Tibial nerve (tissue), 4 donors: ENCODE results near the gene CNNM1. TPM values are rescaled to one million over a fixed set of nuclear protein-coding genes. Genes with fewer than 3 reads are reported as not detected.

Source experiments
- DNase-seq, 2 donors: peaks; one replicate each; pipeline ENCODE4 v3.0.0-alpha.2; 2019; ENCODE audit warnings: low spot score in 2 of 2
- H3K27ac ChIP-seq, 4 donors: fragments of 200-600 bp; sonication (generic) in 3 of 4; one replicate each; pipeline ENCODE4 v1.5.1; 2017 to 2019; ENCODE audit warnings: mild to moderate bottlenecking in 1 of 4
- H3K27me3 ChIP-seq, 2 donors: fragments of 200-600 bp; sonication (generic) in 1 of 2; one replicate each; pipeline versions ENCODE4 v1.5.1 to v1.6.0; 2017 to 2019
- H3K36me3 ChIP-seq, 3 donors: fragments of 200-600 bp; sonication (generic); one replicate each; pipeline ENCODE4 v1.5.1; 2018 to 2019
- H3K4me1 ChIP-seq, 4 donors: fragments of 200-600 bp; sonication (generic) in 3 of 4; one replicate each; pipeline ENCODE4 v1.5.1; 2017 to 2019
- H3K4me3 ChIP-seq, 4 donors: fragments of 200-600 bp; sonication (generic) in 3 of 4; one replicate each; pipeline ENCODE4 v1.5.1; 2017 to 2019; ENCODE audit warnings: mild to moderate bottlenecking in 1 of 4, moderate library complexity in 1 of 4
- H3K9me3 ChIP-seq, 4 donors: fragments of 200-600 bp; sonication (generic) in 3 of 4; one replicate each; pipeline ENCODE4 v1.5.1; 2017 to 2019
- EP300 ChIP-seq, 2 donors: sonication (generic); formaldehyde crosslinking; IDR thresholded peaks; one replicate each; pipeline ENCODE4 v1.6.1; 2017; ENCODE audit warnings: antibody characterized with exemption in 2 of 2, mild to moderate bottlenecking in 1 of 2
- POLR2A ChIP-seq, 2 donors: fragments of 450-650 bp; IDR thresholded peaks; one replicate each; pipeline ENCODE4 v1.6.1; 2017; ENCODE audit warnings: antibody characterized with exemption in 2 of 2, mild to moderate bottlenecking in 2 of 2, moderate library complexity in 2 of 2
- WGBS, 2 donors: methylation state at CpG; one replicate each; pipeline ENCODE4 v1.1.5; 2018; 5-methylcytosine and 5-hydroxymethylcytosine counted together
- total RNA-seq, 4 donors: library from RNA; depleted of rRNA; stranded (reverse); fragments of >200 nt; gene quantifications; one replicate each; pipeline ENCODE4 v1.1.0, GENCODE V29; 2016
- TF ChIP-seq, protein P1 (sequence below), 5 experiments: fragments of 200-600 bp in 3 of 5; fragments of 450-650 bp in 2 of 5; sonication (generic) in 3 of 5; IDR thresholded peaks; one replicate each; pipeline ENCODE4 v1.5.1; 2016 to 2019; ENCODE audit warnings: antibody characterized with exemption in 5 of 5, mild to moderate bottlenecking in 3 of 5, moderate library complexity in 2 of 5

Gene CNNM1
- total RNA-seq, 4 donors from 2014 or later = 0.20 TPM; not detected in 3

DNA sequence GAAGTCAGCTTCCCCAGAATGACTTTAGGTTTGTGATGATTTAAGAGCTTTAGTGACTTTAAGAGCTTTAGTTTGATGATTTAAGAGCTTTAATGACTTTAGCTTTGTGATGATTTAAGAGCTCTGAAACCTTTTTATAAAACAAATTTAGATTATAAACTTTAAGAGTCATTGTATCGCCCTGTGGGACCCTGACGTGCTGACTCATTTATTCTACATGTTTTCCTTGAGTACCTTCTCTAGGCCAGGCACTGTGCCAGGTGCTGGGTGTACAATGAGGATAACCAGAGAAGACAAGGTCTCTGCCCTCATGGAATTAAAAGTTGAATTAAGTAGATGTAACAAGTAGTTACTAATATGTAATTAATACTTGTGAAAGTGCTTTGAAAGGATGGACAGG is 45.4 kb downstream of the CNNM1 start:
- TF ChIP-seq, protein P1, sequence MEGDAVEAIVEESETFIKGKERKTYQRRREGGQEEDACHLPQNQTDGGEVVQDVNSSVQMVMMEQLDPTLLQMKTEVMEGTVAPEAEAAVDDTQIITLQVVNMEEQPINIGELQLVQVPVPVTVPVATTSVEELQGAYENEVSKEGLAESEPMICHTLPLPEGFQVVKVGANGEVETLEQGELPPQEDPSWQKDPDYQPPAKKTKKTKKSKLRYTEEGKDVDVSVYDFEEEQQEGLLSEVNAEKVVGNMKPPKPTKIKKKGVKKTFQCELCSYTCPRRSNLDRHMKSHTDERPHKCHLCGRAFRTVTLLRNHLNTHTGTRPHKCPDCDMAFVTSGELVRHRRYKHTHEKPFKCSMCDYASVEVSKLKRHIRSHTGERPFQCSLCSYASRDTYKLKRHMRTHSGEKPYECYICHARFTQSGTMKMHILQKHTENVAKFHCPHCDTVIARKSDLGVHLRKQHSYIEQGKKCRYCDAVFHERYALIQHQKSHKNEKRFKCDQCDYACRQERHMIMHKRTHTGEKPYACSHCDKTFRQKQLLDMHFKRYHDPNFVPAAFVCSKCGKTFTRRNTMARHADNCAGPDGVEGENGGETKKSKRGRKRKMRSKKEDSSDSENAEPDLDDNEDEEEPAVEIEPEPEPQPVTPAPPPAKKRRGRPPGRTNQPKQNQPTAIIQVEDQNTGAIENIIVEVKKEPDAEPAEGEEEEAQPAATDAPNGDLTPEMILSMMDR (IDR thresholded peaks at IDR 0.05) = no peak
- TF ChIP-seq POLR2A (IDR thresholded peaks at IDR 0.05) (no peak), EP300 (IDR thresholded peaks at IDR 0.05) (no peak)
- H3K4me3 ChIP-seq = no peak overlapping the region
- H3K9me3 ChIP-seq = no peaks in the 10 kb centered on the region
- WGBS, 2 donors = 63 to 67% methylated on average over 2 of the region's 2 CpGs
- DNase-seq = no peak
- no peaks in the 10 kb centered on the region for H3K4me1 ChIP-seq
- no peak overlapping the region for H3K27ac ChIP-seq
- H3K36me3 ChIP-seq = no peaks in the 10 kb centered on the region
- peaks cover 0 to 7% of the 10 kb centered on the region in 2 donors for H3K27me3 ChIP-seq

DNA sequence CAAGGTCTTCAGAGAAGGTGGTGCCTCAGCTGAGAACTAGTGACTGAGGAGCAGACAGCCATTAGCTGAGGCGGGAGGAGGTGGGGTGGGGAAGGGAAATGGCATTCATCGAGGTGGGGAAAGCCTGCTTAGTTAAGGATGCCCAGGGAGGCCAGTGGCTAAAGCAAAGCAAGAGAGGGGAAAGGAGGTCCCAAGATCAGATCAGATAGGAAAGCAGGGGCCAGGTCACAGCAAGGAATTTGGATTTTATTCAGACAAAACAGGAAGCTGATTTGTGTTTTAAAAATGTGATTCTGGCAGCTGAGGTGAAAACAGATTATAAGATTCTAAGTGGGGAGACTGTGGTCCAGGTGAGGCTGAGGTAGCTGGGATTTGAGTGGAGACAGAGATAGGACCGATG is 45.8 kb downstream of the CNNM1 start:
- Histone ChIP-seq H3K36me3 (no peaks in the 10 kb centered on the region), H3K27me3 (peaks cover 0 to 7% of the 10 kb centered on the region in 2 donors), H3K4me1 (no peaks in the 10 kb centered on the region), H3K4me3 (no peak overlapping the region), H3K9me3 (no peaks in the 10 kb centered on the region), H3K27ac (no peak overlapping the region)
- no peak for DNase-seq
- WGBS, 2 donors = 68 to 79% methylated on average over 3 of the region's 3 CpGs
- TF ChIP-seq EP300 (IDR thresholded peaks at IDR 0.05) (no peak), POLR2A (IDR thresholded peaks at IDR 0.05) (no peak)
- TF ChIP-seq, protein P1 (IDR thresholded peaks at IDR 0.05) = no peak

DNA sequence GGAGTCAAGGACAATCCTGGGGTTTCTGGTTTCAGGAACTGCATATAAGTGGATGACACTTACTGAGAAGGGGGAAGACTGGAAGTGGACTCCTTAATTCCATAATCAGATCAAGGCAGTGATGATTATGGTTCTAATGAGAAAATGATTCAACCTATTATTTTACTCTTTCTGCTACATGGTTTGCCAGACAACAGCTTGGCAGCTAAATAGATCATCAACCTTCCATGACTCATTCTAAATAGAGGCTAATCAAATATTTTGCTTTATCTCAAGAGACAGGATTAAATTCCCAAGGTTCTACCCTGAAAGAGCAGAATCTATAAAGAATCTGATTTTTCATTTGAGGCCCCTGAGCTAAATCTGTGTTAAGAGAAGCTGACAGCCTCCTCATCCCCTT is 46.3 kb downstream of the CNNM1 start:
- DNase-seq = no peak
- Histone ChIP-seq H3K4me3 (no peak overlapping the region), H3K9me3 (no peaks in the 10 kb centered on the region), H3K27me3 (peaks cover 0 to 3% of the 10 kb centered on the region in 2 donors), H3K36me3 (no peaks in the 10 kb centered on the region), H3K4me1 (no peaks in the 10 kb centered on the region), H3K27ac (no peak overlapping the region)
- no peak for TF ChIP-seq POLR2A (IDR thresholded peaks at IDR 0.05)
- TF ChIP-seq EP300 (IDR thresholded peaks at IDR 0.05) = no peak
- TF ChIP-seq, protein P1 (IDR thresholded peaks at IDR 0.05) = no peak

DNA sequence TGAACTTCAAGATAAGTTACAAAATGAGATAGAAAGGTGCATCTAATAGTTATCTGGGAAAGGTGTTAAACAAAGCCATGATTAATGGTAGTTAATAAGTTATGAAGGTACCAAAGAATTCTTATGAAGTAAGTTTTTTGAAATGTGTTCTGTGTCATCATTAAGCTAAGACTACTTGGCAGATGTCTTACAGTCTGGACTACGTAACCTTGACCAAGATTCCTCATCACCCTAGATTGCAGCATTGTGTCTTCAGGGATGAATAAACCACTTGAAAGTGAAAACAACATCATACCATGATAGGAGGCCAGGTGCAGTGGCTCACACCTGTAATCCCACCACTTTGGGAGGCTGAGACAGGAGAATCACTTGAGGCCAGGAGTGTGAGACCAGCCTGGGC is 53.0 kb downstream of the CNNM1 start:
- DNase-seq = no peak
- Histone ChIP-seq H3K4me3 (no peak overlapping the region), H3K27ac (no peak overlapping the region), H3K9me3 (no peaks in the 10 kb centered on the region), H3K27me3 (peaks cover 0 to 7% of the 10 kb centered on the region in 2 donors), H3K4me1 (no peaks in the 10 kb centered on the region), H3K36me3 (no peaks in the 10 kb centered on the region)
- WGBS, 2 donors = 74 to 87% methylated on average over 1 of the region's 1 CpG
- TF ChIP-seq EP300 (IDR thresholded peaks at IDR 0.05) (no peak), POLR2A (IDR thresholded peaks at IDR 0.05) (no peak)
- TF ChIP-seq, protein P1 (IDR thresholded peaks at IDR 0.05) = no peak

DNA sequence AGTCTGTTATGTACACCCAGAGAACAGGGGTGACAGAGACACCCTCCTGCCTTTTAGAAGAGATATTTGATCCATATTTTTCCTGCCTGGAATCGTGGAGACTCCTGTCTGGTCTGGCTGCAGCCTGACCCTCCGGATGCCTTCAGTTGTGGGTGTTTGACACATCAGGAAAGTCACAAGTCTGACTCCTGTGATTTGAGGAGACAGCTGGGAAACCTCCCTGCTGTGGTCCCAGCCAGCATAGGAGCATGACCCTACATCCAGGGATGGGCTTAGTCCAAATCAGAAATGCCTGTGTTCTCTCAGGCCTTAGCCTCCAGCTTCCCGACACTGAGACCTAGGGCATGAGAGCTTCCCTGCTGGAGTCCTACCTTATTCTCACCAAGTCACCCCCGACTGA is 57.9 kb downstream of the CNNM1 start:
- DNase-seq = no peak
- H3K9me3 ChIP-seq = no peaks in the 10 kb centered on the region
- H3K36me3 ChIP-seq = no peaks in the 10 kb centered on the region
- no peaks in the 10 kb centered on the region for H3K4me1 ChIP-seq
- H3K27ac ChIP-seq = no peak overlapping the region
- H3K27me3 ChIP-seq = peaks cover 0 to 6% of the 10 kb centered on the region in 2 donors
- WGBS, 2 donors = 64 to 82% methylated on average over 4 of the region's 4 CpGs
- no peak overlapping the region for H3K4me3 ChIP-seq
- TF ChIP-seq POLR2A (IDR thresholded peaks at IDR 0.05) (no peak), EP300 (IDR thresholded peaks at IDR 0.05) (no peak)
- TF ChIP-seq, protein P1 (IDR thresholded peaks at IDR 0.05) = no peak
